ENCODE results near the gene PLCG2.

Gene PLCG2

GRCh38 chr16:82010649-82011048 is 231.6 kb downstream of the PLCG2 start:
- no peak for TF ChIP-seq EZH2 (IDR thresholded peaks at IDR 0.05)
- no peak for TF ChIP-seq POLR2AphosphoS5 (IDR thresholded peaks at IDR 0.05; ENCODE audit: borderline replicate concordance, low read depth, low read length)
- TF ChIP-seq FOXP2 (optimal IDR thresholded peaks at IDR 0.05; ENCODE audit: control extremely low read depth, extremely low read length, insufficient read depth) = no peak
- DNase-seq (ENCODE audit: low read depth, low spot score) = no peak
- H3K27ac ChIP-seq = no peak overlapping the region
- H3K9ac ChIP-seq (ENCODE audit: insufficient read length) = no peak overlapping the region
- H3K36me3 ChIP-seq (ENCODE audit: insufficient read depth, low read length) = no peaks in the 10 kb centered on the region
- no peak overlapping the region for H3K4me3 ChIP-seq
- no peaks in the 10 kb centered on the region for H3K9me3 ChIP-seq (ENCODE audit: low read depth, low read length)

GRCh38 chr16:82011199-82011641 is 232.1 kb downstream of the PLCG2 start, which contains the start of gene SDR42E1:
Gene SDR42E1 (minus strand): TSS chr16:82011470. CDS start chr16:82000858, 10,612 bp downstream.
- Histone ChIP-seq H3K9ac (ENCODE audit: insufficient read length) (no peak within 1 kb of the TSS), H3K27ac (no peak within 1 kb of the TSS), H3K4me3 (no peak within 1 kb of the TSS)

More at GRCh38 chr16:82011199-82011641, 232.1 kb downstream of the PLCG2 start, which contains the start of gene SDR42E1:
- TF ChIP-seq POLR2AphosphoS5 (IDR thresholded peaks at IDR 0.05; ENCODE audit: borderline replicate concordance, low read depth, low read length) = no peak
- TF ChIP-seq FOXP2 (optimal IDR thresholded peaks at IDR 0.05; ENCODE audit: control extremely low read depth, extremely low read length, insufficient read depth) = no peak
- TF ChIP-seq EZH2 (IDR thresholded peaks at IDR 0.05) = no peak
- no peaks in the 10 kb centered on the region for H3K36me3 ChIP-seq (ENCODE audit: insufficient read depth, low read length)
- H3K9me3 ChIP-seq (ENCODE audit: low read depth, low read length) = no peaks in the 10 kb centered on the region
- DNase-seq (ENCODE audit: low read depth, low spot score) = no peak

Data from SK-N-MC (cell line).